Colonic mucosa (tissue), 4 donors: ENCODE results near the gene HAPLN2. TPM values are rescaled to one million over a fixed set of nuclear protein-coding genes. Genes with fewer than 3 reads are reported as not detected.
"Not testable (repeated sequence)": the region's sequence is repeated elsewhere in the genome, so short reads cannot be mapped to it uniquely, and the experiment has no call there.

ENCODE experiments used
- DNase-seq: peaks from one replicate; pipeline ENCODE4 v3.0.0-alpha.2; 2020
- H3K27ac ChIP-seq: fragments of 200-600 bp; one replicate; pipeline ENCODE4 v1.8.0; 2021
- H3K27me3 ChIP-seq: fragments of 200-600 bp; one replicate; pipeline ENCODE4 v1.8.0; 2021
- H3K36me3 ChIP-seq: fragments of 200-600 bp; one replicate; pipeline ENCODE4 v1.8.0; 2021
- H3K4me1 ChIP-seq: fragments of 200-600 bp; one replicate; pipeline ENCODE4 v1.8.0; 2021; ENCODE audit warnings: mild to moderate bottlenecking
- H3K4me3 ChIP-seq: fragments of 200-600 bp; one replicate; pipeline ENCODE4 v1.8.0; 2021
- H3K9ac ChIP-seq, 2 donors: one replicate each; pipeline ENCODE4 v1.7.0; 2013; ENCODE audit warnings: control low read depth in 2 of 2, low read depth in 2 of 2, low read length in 2 of 2
- H3K9me3 ChIP-seq: fragments of 200-600 bp; one replicate; pipeline ENCODE4 v1.8.0; 2021
- CTCF ChIP-seq: fragments of 200-600 bp; IDR thresholded peaks from one replicate; pipeline ENCODE4 v1.8.0; 2022; ENCODE audit warnings: antibody characterized with exemption, mild to moderate bottlenecking
- intact Hi-C: fragments of 100-400 bp; cut with DNase I; formaldehyde crosslinking; loops from one replicate; pipeline ENCODE4 v1.14.1; 2022
- total RNA-seq, 2 donors: library from RNA; stranded (reverse); fragmentation: NEBNext Ultra II Directional in 1 of 2; extraction: Animal tissue kit (Norgen Biotek cat#: 25700) in 1 of 2; gene quantifications; one replicate each; pipeline ENCODE4 v1.2.1, GENCODE V29; 2021
- donor health status: healthy.
- donor health status: DM: no; HTN: no; CAD: no.
- donor health status: DM: no; HTN: no; CAD: no.

The HAPLN2 gene
- total RNA-seq, 2 donors from 2014 or later: 0.96 TPM; not detected in 1

- intact Hi-C loops: loop anchor here (5.0 kb wide), 1 partner anchor 150 kb away; no protein-coding TSS in a partner anchor
- TF ChIP-seq CTCF: peak; percentile 20
- peak overlapping the region in 1 of 2 donors; percentile 9 for H3K9ac ChIP-seq
- peak; percentile 31 for DNase-seq
- no peak overlapping the region for H3K4me3 ChIP-seq
- H3K36me3 ChIP-seq: no peaks in the 10 kb centered on the region
- no peaks in the 10 kb centered on the region for H3K9me3 ChIP-seq
- no peak overlapping the region for H3K27ac ChIP-seq
- no peaks in the 10 kb centered on the region for H3K27me3 ChIP-seq
- peaks cover 5% of the 10 kb centered on the region for H3K4me1 ChIP-seq
Observed at GRCh38 chr1:156602557-156602993, 16.6 kb upstream of the HAPLN2 start.

- H3K9me3 ChIP-seq, H3K9ac ChIP-seq, DNase-seq, H3K27me3 ChIP-seq, H3K27ac ChIP-seq, intact Hi-C loops, H3K4me3 ChIP-seq, H3K4me1 ChIP-seq, H3K36me3 ChIP-seq: not testable (repeated sequence)
Observed at GRCh38 chr1:156607344-156607743, 11.9 kb upstream of the HAPLN2 start.

- no peaks in the 10 kb centered on the region for H3K27me3 ChIP-seq
- H3K4me3 ChIP-seq: no peak overlapping the region
- no peaks in the 10 kb centered on the region for H3K36me3 ChIP-seq
- H3K9ac ChIP-seq: no peak overlapping the region
- H3K4me1 ChIP-seq: no peaks in the 10 kb centered on the region
- intact Hi-C loops: no loop called here
- DNase-seq: peak; percentile 58
- no peak overlapping the region for H3K27ac ChIP-seq
- no peaks in the 10 kb centered on the region for H3K9me3 ChIP-seq
- peak; percentile 64 for TF ChIP-seq CTCF
Observed at GRCh38 chr1:156608036-156608674, 11.1 kb upstream of the HAPLN2 start.

- no peak overlapping the region for H3K27ac ChIP-seq
- H3K36me3 ChIP-seq: no peaks in the 10 kb centered on the region
- no peak overlapping the region for H3K4me3 ChIP-seq
- H3K27me3 ChIP-seq: no peaks in the 10 kb centered on the region
- H3K4me1 ChIP-seq: no peaks in the 10 kb centered on the region
- TF ChIP-seq CTCF: peak; percentile 34
- intact Hi-C loops: no loop called here
- H3K9me3 ChIP-seq: no peaks in the 10 kb centered on the region
- DNase-seq: peak; percentile 41
- no peak overlapping the region for H3K9ac ChIP-seq
Observed at GRCh38 chr1:156608981-156609380, 10.2 kb upstream of the HAPLN2 start.

- not testable (repeated sequence) for H3K4me1 ChIP-seq, H3K27ac ChIP-seq, H3K4me3 ChIP-seq, H3K9ac ChIP-seq, H3K36me3 ChIP-seq, H3K9me3 ChIP-seq, DNase-seq, H3K27me3 ChIP-seq
- intact Hi-C loops: loop anchor here (5.0 kb wide), 1 partner anchor 228 kb away; no protein-coding TSS in a partner anchor
Observed at GRCh38 chr1:156610072-156610471, 9.1 kb upstream of the HAPLN2 start.

- no peaks in the 10 kb centered on the region for H3K9me3 ChIP-seq
- H3K4me1 ChIP-seq: no peaks in the 10 kb centered on the region
- no peak for TF ChIP-seq CTCF
- no peak overlapping the region for H3K9ac ChIP-seq
- peaks cover 6% of the 10 kb centered on the region for H3K27me3 ChIP-seq
- intact Hi-C loops: loop anchor here (5.0 kb wide), 1 partner anchor 230 kb away; no protein-coding TSS in a partner anchor
- H3K36me3 ChIP-seq: no peaks in the 10 kb centered on the region
- H3K4me3 ChIP-seq: no peak overlapping the region
- no peak overlapping the region for H3K27ac ChIP-seq
- no peak for DNase-seq
Observed at GRCh38 chr1:156612666-156613065, 6.5 kb upstream of the HAPLN2 start.
